K562 (cell line): ENCODE measurements around the gene ISY1. TPM values are rescaled to one million over a fixed set of nuclear protein-coding genes. Genes with fewer than 3 reads are reported as not detected.
A peak's percentile ranks its signal among the peaks of the same experiment; 100 is the strongest.

ENCODE experiments used
- CSDE1 ChIP-seq, 2 experiments: fragments of 450-650 bp; IDR thresholded peaks; 2 replicates each; pipeline ENCODE4 v1.6.1; 2016; ENCODE audit warnings: mild to moderate bottlenecking in 1 of 2
- HMG20A ChIP-seq: fragments of 450-650 bp; formaldehyde crosslinking; conservative IDR thresholded peaks from 2 replicates; pipeline ENCODE4 v1.4.0; 2020; ENCODE audit warnings: mild to moderate bottlenecking, mixed read lengths
- PHF8 ChIP-seq: fragments of 200-600 bp; sonication (generic); IDR thresholded peaks from 2 replicates; pipeline ENCODE4 v1.6.1; 2012; ENCODE audit warnings: mixed run types, mild to moderate bottlenecking, inconsistent platforms, low read length, moderate library complexity, borderline replicate concordance
- SMAD2 ChIP-seq: fragments of 150-350 bp; IDR thresholded peaks from 2 replicates; pipeline ENCODE4 v1.6.1; 2014; ENCODE audit warnings: low read depth, mild to moderate bottlenecking, low read length
- TAL1 ChIP-seq: fragments of 450-650 bp; IDR thresholded peaks from 2 replicates; pipeline ENCODE4 v1.6.1; 2016; ENCODE audit warnings: mild to moderate bottlenecking
- ZFP1 ChIP-seq: fragments of 450-650 bp; formaldehyde crosslinking; IDR thresholded peaks from 2 replicates; pipeline ENCODE4 v1.4.0; 2020; ENCODE audit warnings: mild to moderate bottlenecking, mixed read lengths
- ZNF124 ChIP-seq: sonication (generic); formaldehyde crosslinking; IDR thresholded peaks from 2 replicates; pipeline ENCODE4 v1.8.1; 2022; ENCODE audit warnings: missing genetic modification reagents
- ZNF146 ChIP-seq: IDR thresholded peaks from one replicate; pipeline ENCODE4 v1.6.1; 2018; ENCODE audit warnings: missing compliant biosample characterization; ENCODE audit not compliant: unreplicated experiment
- ZNF668 ChIP-seq: fragments of 250-450 bp; sonication (Bioruptor Pico); IDR thresholded peaks from 2 replicates; pipeline ENCODE4 v1.8.0; 2022; ENCODE audit warnings: mild to moderate bottlenecking, inconsistent platforms
- ZNF77 ChIP-seq: fragments of 250-450 bp; sonication (Bioruptor Pico); IDR thresholded peaks from 2 replicates; pipeline ENCODE4 v1.5.0; 2020
- polyA plus RNA-seq, 8 experiments: library from polyadenylated mRNA; depleted of rRNA in 4 of 8; stranded (reverse) in 5 of 8; unstranded in 3 of 8; fragments of >200 nt; fragmentation: Nextera tagmentation in 2 of 8; fragmentation: Illumina TruSeq in 1 of 8; extraction: Ambion mirVana in 2 of 8; extraction: Trizol in 1 of 8; gene quantifications; 2 replicates each; pipeline versions ENCODE4 v1.2.1 to v1.2.3, GENCODE V29; 2011 to 2014; ENCODE audit warnings: inconsistent platforms in 1 of 8, missing spikeins in 1 of 8
- total RNA-seq, 7 experiments: library from RNA; depleted of rRNA in 6 of 7; stranded (reverse); fragments of >200 nt in 6 of 7; fragmentation: Illumina TruSeq in 2 of 7; extraction: Trizol in 2 of 7; gene quantifications; 2 replicates each; pipeline versions ENCODE4 v1.2.1 to v1.2.3, GENCODE V29; 2011 to 2021; ENCODE audit warnings: low replicate concordance in 1 of 7
- TF ChIP-seq, protein P1 (sequence below): fragments of 450-650 bp; IDR thresholded peaks from 2 replicates; pipeline ENCODE4 v1.6.1; 2018; ENCODE audit warnings: mild to moderate bottlenecking, low read depth; ENCODE audit not compliant: partially characterized antibody
- TF ChIP-seq, protein P2 (sequence below): fragments of 250-450 bp; sonication (Bioruptor Pico); IDR thresholded peaks from 2 replicates; pipeline ENCODE4 v1.8.0; 2021; ENCODE audit warnings: borderline replicate concordance, mild to moderate bottlenecking, moderate library complexity; ENCODE audit not compliant: poor library complexity, severe bottlenecking
- TF ChIP-seq, protein P3 (sequence below): IDR thresholded peaks from 2 replicates; pipeline ENCODE4 v1.6.1; 2012; ENCODE audit warnings: low read depth, low read length, improper control_type of control experiment, borderline replicate concordance
- TF ChIP-seq, protein P4 (sequence below): fragments of 450-650 bp; IDR thresholded peaks from 2 replicates; pipeline ENCODE4 v1.6.1; 2018; ENCODE audit not compliant: partially characterized antibody
- TF ChIP-seq, protein P5 (sequence below): fragments of 450-650 bp; conservative IDR thresholded peaks from 2 replicates; pipeline ENCODE4 v1.6.1; 2016; ENCODE audit warnings: missing genetic modification characterization, low read depth, mild to moderate bottlenecking, missing compliant biosample characterization, moderate library complexity
- TF ChIP-seq, protein P6 (sequence below): sonication (generic); formaldehyde crosslinking; IDR thresholded peaks from 2 replicates; pipeline ENCODE4 v1.8.1; 2022; ENCODE audit warnings: missing genetic modification reagents

Gene ISY1
- total and polyA plus RNA-seq, 9 of the 15 experiments (the other 6 are each of a cell fraction or from before 2014, with no cell fraction given), result 23.5 to 50.0 (median 32.9) TPM

DNA sequence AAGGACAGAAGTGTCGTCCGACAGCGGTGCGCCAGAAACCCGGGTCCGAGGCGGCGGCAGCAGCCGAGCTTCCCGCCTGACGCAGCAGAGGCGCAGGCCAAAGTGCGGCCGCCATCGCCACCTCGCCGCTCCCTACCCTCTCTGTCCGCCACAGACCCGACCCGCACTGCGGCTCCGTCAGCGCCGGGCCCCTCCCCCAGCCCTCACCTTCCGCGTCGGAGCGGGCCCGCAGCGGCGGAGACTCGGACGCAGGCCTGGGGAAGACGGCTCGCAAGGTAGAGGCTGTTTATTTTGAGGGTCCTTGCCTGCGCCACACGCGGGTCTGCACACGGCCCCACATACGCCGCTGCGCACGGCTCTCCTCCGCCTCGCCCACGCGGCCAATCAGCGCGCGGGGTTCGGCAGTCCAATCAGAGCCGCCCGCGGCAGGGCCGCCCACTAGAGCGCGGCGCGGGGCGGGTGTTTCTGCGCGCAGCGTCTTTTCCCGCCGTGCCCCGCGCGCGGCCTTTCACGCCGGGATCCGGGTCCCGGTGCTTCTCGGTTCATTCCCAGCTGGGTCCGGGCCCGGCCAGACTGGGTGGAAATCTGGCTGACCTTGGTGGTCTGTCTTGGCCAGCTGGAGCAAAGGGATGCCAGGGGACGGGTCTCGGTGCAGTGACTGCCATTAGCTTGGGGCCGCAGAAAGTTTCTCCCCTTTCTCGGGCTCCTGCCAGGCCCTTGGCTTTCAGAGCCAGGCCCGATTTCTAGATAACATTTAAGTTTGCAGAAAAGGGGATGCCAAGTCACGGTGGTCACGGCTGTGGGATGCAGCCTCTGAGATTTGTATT lies 22.9 kb upstream of the ISY1 start, which contains the start of gene CNBP (continued):
- TF ChIP-seq, protein P1, sequence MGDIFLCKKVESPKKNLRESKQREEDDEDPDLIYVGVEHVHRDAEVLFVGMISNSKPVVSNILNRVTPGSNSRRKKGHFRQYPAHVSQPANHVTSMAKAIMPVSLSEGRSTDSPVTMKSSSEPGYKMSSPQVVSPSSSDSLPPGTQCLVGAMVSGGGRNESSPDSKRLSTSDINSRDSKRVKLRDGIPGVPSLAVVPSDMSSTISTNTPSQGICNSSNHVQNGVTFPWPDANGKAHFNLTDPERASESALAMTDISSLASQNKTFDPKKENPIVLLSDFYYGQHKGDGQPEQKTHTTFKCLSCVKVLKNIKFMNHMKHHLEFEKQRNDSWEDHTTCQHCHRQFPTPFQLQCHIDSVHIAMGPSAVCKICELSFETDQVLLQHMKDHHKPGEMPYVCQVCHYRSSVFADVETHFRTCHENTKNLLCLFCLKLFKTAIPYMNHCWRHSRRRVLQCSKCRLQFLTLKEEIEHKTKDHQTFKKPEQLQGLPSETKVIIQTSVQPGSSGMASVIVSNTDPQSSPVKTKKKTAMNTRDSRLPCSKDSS, result no peak
- TF ChIP-seq CSDE1 (IDR thresholded peaks at IDR 0.05), result no peak
- TF ChIP-seq, protein P2, sequence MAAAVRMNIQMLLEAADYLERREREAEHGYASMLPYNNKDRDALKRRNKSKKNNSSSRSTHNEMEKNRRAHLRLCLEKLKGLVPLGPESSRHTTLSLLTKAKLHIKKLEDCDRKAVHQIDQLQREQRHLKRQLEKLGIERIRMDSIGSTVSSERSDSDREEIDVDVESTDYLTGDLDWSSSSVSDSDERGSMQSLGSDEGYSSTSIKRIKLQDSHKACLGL (CRISPR knock-in tag), result no peak
- no peak for TF ChIP-seq ZNF124
- no peak for TF ChIP-seq ZNF668 (CRISPR knock-in tag)
- no peak for TF ChIP-seq ZNF146 (CRISPR knock-in tag)
- TF ChIP-seq, protein P3, sequence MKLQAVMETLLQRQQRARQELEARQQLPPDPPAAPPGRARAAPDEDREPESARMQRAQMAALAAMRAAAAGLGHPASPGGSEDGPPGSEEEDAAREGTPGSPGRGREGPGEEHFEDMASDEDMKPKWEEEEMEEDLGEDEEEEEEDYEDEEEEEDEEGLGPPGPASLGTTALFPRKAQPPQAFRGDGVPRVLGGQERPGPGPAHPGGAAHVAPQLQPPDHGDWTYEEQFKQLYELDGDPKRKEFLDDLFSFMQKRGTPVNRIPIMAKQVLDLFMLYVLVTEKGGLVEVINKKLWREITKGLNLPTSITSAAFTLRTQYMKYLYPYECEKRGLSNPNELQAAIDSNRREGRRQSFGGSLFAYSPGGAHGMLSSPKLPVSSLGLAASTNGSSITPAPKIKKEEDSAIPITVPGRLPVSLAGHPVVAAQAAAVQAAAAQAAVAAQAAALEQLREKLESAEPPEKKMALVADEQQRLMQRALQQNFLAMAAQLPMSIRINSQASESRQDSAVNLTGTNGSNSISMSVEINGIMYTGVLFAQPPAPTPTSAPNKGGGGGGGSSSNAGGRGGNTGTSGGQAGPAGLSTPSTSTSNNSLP, result no peak
- TF ChIP-seq ZFP1 (CRISPR knock-in tag), result no peak
- no peak for TF ChIP-seq ZNF77 (CRISPR knock-in tag)
- no peak for TF ChIP-seq HMG20A (CRISPR knock-in tag)
- TF ChIP-seq, protein P4, sequence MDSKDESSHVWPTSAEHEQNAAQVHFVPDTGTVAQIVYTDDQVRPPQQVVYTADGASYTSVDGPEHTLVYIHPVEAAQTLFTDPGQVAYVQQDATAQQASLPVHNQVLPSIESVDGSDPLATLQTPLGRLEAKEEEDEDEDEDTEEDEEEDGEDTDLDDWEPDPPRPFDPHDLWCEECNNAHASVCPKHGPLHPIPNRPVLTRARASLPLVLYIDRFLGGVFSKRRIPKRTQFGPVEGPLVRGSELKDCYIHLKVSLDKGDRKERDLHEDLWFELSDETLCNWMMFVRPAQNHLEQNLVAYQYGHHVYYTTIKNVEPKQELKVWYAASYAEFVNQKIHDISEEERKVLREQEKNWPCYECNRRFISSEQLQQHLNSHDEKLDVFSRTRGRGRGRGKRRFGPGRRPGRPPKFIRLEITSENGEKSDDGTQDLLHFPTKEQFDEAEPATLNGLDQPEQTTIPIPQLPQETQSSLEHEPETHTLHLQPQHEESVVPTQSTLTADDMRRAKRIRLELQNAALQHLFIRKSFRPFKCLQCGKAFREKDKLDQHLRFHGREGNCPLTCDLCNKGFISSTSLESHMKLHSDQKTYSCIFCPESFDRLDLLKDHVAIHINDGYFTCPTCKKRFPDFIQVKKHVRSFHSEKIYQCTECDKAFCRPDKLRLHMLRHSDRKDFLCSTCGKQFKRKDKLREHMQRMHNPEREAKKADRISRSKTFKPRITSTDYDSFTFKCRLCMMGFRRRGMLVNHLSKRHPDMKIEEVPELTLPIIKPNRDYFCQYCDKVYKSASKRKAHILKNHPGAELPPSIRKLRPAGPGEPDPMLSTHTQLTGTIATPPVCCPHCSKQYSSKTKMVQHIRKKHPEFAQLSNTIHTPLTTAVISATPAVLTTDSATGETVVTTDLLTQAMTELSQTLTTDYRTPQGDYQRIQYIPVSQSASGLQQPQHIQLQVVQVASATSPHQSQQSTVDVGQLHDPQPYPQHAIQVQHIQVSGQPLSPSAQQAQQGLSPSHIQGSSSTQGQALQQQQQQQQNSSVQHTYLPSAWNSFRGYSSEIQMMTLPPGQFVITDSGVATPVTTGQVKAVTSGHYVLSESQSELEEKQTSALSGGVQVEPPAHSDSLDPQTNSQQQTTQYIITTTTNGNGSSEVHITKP, result no peak
- TF ChIP-seq, protein P5, sequence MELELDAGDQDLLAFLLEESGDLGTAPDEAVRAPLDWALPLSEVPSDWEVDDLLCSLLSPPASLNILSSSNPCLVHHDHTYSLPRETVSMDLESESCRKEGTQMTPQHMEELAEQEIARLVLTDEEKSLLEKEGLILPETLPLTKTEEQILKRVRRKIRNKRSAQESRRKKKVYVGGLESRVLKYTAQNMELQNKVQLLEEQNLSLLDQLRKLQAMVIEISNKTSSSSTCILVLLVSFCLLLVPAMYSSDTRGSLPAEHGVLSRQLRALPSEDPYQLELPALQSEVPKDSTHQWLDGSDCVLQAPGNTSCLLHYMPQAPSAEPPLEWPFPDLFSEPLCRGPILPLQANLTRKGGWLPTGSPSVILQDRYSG (tag), result no peak
- TF ChIP-seq, protein P6, sequence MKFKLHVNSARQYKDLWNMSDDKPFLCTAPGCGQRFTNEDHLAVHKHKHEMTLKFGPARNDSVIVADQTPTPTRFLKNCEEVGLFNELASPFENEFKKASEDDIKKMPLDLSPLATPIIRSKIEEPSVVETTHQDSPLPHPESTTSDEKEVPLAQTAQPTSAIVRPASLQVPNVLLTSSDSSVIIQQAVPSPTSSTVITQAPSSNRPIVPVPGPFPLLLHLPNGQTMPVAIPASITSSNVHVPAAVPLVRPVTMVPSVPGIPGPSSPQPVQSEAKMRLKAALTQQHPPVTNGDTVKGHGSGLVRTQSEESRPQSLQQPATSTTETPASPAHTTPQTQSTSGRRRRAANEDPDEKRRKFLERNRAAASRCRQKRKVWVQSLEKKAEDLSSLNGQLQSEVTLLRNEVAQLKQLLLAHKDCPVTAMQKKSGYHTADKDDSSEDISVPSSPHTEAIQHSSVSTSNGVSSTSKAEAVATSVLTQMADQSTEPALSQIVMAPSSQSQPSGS (CRISPR knock-in tag), result no peak
- TF ChIP-seq SMAD2, result no peak
- TF ChIP-seq PHF8, result peak; percentile 85
- TF ChIP-seq TAL1, result no peak
